ENCODE measurements around the gene GAGE13.
"Not testable (repeated sequence)": the region's sequence is repeated elsewhere in the genome, so short reads cannot be mapped to it uniquely, and the experiment has no call there.

GAGE13 gene

GRCh38 chrX:49341449-49341848, 10.1 kb downstream of the GAGE13 start:
- not testable (repeated sequence) for DNase-seq

GRCh38 chrX:49344496-49345175, 13.3 kb downstream of the GAGE13 start:
- DNase-seq = not testable (repeated sequence)

GRCh38 chrX:49345402-49345801, 14.0 kb downstream of the GAGE13 start:
- DNase-seq = not testable (repeated sequence)

- not testable (repeated sequence) for DNase-seq
These were observed 14.8 kb downstream of the GAGE13 start for GRCh38 chrX:49346150-49346549.
